ENCODE results near the gene HS3ST5.
"Not testable (repeated sequence)": the region's sequence is repeated elsewhere in the genome, so short reads cannot be mapped to it uniquely, and the experiment has no call there.

HS3ST5 gene

DNA sequence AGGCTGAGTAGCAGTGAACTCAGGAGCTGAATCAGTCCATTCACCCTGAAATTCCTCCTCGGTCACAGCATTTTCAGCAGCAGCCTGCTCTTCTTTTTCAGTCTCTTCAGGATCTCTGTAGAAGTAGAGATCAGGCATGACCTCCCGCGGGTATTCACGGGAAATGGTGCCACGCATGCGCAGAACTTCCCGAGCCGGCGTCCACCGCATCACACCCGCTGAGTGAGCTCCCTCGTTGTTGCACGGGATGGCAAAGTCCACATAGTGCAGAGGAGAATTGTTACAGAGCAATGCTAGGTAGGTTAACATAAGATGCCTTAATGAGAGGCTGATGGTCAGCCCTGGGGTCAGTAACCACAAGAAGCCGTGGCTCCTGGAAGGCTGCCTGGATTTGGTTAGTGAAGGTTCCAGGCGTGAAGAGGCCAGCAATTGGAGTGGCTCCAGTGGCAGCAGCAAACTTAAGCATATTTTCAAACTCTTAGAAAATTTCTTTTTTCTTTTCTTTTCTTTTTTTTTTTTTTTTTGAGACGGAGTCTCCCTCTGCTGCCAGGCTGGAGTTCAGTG, 258.4 kb downstream of the HS3ST5 start:
- DNase-seq (ENCODE audit: low read depth), result no peak

DNA sequence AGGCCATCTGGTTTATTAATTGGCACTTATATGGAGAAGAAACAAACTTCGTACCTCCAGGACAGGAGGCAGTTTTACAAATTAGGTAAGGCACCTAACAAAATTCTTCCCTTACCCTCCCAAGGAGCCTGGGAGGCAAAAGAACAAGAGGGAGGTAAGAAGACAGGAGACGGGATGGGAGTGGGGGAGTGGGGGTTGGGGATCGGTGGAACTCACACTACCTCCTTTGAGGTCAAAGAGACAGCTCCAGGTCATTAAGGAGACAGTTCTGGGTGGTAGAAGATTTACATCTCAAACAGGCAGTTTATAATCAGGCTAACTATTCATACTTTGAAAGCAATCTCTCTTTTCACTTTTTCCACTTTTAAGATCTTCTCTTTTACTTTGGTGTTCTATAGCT, 259.6 kb downstream of the HS3ST5 start:
- no peak for DNase-seq (ENCODE audit: low read depth)
- TF ChIP-seq, protein P1, sequence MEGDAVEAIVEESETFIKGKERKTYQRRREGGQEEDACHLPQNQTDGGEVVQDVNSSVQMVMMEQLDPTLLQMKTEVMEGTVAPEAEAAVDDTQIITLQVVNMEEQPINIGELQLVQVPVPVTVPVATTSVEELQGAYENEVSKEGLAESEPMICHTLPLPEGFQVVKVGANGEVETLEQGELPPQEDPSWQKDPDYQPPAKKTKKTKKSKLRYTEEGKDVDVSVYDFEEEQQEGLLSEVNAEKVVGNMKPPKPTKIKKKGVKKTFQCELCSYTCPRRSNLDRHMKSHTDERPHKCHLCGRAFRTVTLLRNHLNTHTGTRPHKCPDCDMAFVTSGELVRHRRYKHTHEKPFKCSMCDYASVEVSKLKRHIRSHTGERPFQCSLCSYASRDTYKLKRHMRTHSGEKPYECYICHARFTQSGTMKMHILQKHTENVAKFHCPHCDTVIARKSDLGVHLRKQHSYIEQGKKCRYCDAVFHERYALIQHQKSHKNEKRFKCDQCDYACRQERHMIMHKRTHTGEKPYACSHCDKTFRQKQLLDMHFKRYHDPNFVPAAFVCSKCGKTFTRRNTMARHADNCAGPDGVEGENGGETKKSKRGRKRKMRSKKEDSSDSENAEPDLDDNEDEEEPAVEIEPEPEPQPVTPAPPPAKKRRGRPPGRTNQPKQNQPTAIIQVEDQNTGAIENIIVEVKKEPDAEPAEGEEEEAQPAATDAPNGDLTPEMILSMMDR (IDR thresholded peaks at IDR 0.05; ENCODE audit: insufficient read depth, low read depth, low read length, missing control alignments), result no peak
- H3K4me3 ChIP-seq (ENCODE audit: low read depth, low read length), result no peak overlapping the region

More for the DNA sequence above, 258.4 kb downstream of the HS3ST5 start:
- no peak overlapping the region for H3K4me3 ChIP-seq (ENCODE audit: low read depth, low read length)
- TF ChIP-seq, protein P1 (IDR thresholded peaks at IDR 0.05; ENCODE audit: insufficient read depth, low read depth, low read length, missing control alignments), result no peak

DNA sequence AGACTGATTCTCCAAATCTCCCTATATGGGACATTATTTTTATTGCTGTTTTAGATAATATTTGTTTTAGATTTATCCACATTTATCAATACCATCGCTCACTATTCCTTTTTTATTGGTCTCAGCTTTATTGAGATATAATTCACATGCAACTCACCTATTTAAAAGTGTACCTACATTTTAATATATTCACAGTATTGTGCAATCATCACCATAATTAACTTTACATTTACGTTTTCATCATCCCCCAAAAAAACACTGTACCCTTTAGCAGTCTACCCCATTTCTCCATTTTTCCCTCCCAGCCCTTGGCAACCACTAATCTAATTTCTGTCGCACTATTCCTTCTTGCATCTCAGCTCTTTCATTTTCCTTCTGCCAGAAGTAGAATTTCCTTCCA, 261.1 kb downstream of the HS3ST5 start:
- DNase-seq (ENCODE audit: low read depth), result no peak
- TF ChIP-seq, protein P1 (IDR thresholded peaks at IDR 0.05; ENCODE audit: insufficient read depth, low read depth, low read length, missing control alignments), result no peak
- H3K4me3 ChIP-seq (ENCODE audit: low read depth, low read length), result no peak overlapping the region

DNA sequence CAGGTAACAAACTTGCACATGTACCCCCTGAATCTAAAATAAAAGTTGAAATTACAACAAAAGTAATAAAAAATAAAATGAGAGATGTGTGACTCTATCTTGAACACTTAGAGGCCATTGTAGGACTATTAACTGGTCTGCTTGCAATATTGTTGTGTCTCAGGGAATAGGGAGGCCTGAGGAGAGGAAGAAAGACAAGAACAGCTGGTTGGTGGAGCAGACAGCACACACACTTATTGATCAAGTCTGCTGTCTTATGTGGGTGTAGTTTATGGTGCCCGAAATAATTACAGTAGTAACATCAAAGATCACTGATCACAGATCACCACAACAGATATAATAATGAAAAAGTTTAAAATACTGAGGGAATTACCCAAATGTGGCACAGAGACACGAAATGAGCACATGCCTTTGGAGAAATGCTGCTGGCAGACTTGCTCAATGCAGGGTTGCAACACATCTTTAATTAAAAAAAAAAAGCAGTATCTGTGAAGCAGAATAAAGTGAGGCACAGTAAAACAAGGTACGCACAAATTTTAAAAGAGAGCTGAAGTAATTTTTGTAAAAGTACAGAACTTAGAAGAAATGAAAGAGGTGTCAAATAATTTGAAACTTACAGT, 261.8 kb downstream of the HS3ST5 start:
- TF ChIP-seq, protein P1 (IDR thresholded peaks at IDR 0.05; ENCODE audit: insufficient read depth, low read depth, low read length, missing control alignments), result no peak
- DNase-seq (ENCODE audit: low read depth), result no peak
- H3K4me3 ChIP-seq (ENCODE audit: low read depth, low read length), result no peak overlapping the region

DNA sequence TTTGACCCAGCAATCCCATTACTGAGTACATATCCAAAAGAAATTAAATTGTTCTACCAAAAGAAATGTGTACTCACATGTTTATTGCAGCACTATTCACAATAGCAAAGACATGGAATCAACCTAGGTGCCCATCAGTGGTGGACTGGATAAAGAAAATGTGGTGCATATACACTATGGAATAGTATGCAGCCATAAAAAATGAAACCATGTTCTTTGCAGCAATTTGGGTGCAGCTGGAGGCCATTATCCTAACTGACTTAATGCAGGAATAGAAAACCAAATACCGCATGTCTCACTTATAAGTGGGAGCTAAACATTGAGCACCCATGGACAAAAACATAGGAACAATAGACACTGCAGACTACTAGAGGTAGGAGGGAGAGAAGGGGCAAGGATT, 262.4 kb downstream of the HS3ST5 start:
- not testable (repeated sequence) for H3K4me3 ChIP-seq (ENCODE audit: low read depth, low read length); DNase-seq (ENCODE audit: low read depth)

DNA sequence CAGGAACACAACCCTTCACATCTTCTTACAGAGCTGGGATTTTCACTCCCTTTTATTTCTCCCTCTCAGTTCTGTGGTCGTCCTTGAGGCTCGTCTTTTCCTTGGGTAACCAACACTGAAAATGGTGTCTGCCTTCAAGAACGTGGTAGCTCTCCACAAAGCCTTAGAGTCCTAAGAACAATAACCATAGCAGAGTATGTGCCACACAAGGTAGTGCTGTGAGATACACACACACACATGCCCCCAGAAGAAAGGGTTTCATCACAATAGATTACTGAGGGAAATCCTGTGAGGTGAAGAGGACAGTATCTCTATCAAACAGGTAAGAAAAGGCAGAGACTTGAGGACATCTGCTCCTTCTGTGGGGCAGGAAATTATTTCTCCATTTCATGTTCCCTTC, 267.0 kb downstream of the HS3ST5 start:
- no peak overlapping the region for H3K4me3 ChIP-seq (ENCODE audit: low read depth, low read length)
- no peak for DNase-seq (ENCODE audit: low read depth)
- TF ChIP-seq, protein P1 (IDR thresholded peaks at IDR 0.05; ENCODE audit: insufficient read depth, low read depth, low read length, missing control alignments), result no peak

DNA sequence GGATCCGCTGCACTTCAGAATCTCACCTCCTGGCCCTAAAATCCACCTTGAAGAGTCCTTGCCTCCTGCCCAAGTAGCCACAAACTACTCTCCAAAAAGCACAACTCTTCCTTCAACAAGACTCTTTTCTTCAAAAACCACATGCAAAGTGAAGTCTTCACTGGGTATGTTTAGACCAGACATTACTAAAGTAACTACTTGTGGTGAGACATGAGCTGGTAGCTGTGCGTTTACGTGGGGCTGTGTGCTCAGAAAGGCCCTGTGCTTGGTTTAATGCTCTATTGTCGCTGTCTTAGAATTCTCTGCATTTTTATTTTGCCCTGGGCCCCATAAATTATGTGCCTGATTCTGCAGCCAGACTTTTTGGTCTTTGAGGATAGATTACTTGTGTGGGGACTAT, 267.5 kb downstream of the HS3ST5 start:
- TF ChIP-seq, protein P1 (IDR thresholded peaks at IDR 0.05; ENCODE audit: insufficient read depth, low read depth, low read length, missing control alignments), result no peak
- no peak overlapping the region for H3K4me3 ChIP-seq (ENCODE audit: low read depth, low read length)
- peak; percentile 41 for DNase-seq (ENCODE audit: low read depth)

Data from GM12865 (cell line).